ENCODE data around the gene ANKS1B. TPM values are rescaled to one million over a fixed set of nuclear protein-coding genes. Genes with fewer than 3 reads are reported as not detected.

The ANKS1B gene
- total RNA-seq, 4 donors from 2014 or later: 14.0 to 38.4 (median 28.6) TPM

DNA sequence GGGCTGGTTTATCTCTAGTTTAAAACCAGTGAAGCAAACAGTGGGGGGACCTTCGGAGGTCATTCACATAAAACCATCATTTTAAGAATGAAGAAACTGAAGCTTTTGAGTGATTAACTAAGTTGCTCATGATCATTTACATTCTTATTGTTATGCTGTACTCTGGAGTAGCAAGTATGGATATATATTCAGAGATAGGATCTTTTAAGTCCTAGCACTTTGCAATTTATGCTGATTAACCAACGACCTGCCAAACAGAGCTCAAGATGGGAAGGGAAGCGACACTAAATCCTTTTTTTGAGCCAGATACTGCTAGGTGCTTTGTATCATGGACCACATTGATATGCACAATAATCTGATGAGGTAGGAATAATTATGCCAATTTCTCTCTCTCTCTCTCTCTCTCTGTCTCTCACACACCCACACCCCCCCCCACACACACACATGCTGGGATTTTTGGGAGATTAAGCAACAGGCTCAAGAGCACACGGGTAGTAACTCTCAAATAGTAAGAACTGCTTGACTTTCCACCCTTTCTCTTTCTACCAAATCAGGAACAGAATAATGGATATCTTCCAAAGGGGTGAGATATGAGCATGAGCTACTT lies 1036.3 kb downstream of the ANKS1B start:
- no peaks in the 10 kb centered on the region for H3K9me3 ChIP-seq
- no peak overlapping the region for H3K4me3 ChIP-seq
- H3K36me3 ChIP-seq: no peaks in the 10 kb centered on the region
- no peak overlapping the region for H3K27ac ChIP-seq
- no peak for DNase-seq (ENCODE audit: low spot score in 2 of 2)
- no peaks in the 10 kb centered on the region for H3K27me3 ChIP-seq
- no peaks in the 10 kb centered on the region for H3K4me1 ChIP-seq
- TF ChIP-seq EP300 (IDR thresholded peaks at IDR 0.05) (no peak), POLR2A (IDR thresholded peaks at IDR 0.05) (no peak)
- TF ChIP-seq, protein P1, sequence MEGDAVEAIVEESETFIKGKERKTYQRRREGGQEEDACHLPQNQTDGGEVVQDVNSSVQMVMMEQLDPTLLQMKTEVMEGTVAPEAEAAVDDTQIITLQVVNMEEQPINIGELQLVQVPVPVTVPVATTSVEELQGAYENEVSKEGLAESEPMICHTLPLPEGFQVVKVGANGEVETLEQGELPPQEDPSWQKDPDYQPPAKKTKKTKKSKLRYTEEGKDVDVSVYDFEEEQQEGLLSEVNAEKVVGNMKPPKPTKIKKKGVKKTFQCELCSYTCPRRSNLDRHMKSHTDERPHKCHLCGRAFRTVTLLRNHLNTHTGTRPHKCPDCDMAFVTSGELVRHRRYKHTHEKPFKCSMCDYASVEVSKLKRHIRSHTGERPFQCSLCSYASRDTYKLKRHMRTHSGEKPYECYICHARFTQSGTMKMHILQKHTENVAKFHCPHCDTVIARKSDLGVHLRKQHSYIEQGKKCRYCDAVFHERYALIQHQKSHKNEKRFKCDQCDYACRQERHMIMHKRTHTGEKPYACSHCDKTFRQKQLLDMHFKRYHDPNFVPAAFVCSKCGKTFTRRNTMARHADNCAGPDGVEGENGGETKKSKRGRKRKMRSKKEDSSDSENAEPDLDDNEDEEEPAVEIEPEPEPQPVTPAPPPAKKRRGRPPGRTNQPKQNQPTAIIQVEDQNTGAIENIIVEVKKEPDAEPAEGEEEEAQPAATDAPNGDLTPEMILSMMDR (IDR thresholded peaks at IDR 0.05): no peak
- WGBS, 2 donors: 55 to 56% methylated on average over 4 of the region's 4 CpGs

DNA sequence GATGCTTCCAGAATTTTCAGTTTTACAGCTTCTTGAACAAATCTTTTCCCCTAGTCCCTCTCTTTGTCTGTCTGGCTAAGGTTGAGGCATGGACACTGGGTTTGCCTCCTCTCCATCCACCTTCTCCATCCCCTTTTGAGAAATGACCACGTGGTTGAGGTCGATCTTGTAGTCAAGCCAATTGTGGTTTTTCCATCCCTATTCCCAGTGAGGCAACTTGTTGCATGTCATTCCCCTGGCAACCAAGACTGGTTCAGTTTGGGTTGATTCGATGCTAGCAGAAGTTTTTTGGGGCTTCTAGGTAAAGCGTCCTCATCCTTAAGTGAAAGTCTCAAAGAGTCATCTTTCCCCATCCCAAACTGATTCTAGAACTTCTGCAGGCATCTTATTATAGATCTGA lies 1038.9 kb downstream of the ANKS1B start:
- H3K27me3 ChIP-seq: no peaks in the 10 kb centered on the region
- no peak for DNase-seq (ENCODE audit: low spot score in 2 of 2)
- no peaks in the 10 kb centered on the region for H3K4me1 ChIP-seq
- H3K4me3 ChIP-seq: no peak overlapping the region
- 72 to 92% methylated on average over 4 of the region's 4 CpGs for WGBS, 2 donors
- H3K27ac ChIP-seq: no peak overlapping the region
- no peaks in the 10 kb centered on the region for H3K9me3 ChIP-seq
- TF ChIP-seq EP300 (IDR thresholded peaks at IDR 0.05): no peak
- TF ChIP-seq POLR2A (IDR thresholded peaks at IDR 0.05): no peak
- TF ChIP-seq, protein P1 (IDR thresholded peaks at IDR 0.05): no peak
- no peaks in the 10 kb centered on the region for H3K36me3 ChIP-seq

DNA sequence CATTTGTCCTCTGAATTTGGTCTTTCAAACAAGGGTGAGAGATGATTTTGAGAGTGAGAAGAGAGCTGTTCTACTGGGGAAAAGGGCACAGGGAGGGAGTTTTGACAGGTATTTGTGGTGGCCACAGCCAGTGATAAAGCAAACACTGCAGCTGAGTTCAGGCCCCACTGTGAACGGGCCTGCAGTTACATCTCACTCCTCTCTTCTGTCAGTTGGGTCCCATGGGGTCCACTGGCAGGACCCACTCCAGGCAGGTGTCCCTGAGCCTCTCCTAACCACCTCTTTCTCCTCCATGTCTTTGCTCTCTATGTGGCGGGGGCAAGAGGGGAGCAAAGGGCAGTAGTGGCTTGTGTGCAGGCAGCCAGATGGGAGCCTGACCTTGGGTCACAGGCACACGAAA lies 1044.8 kb downstream of the ANKS1B start:
- H3K36me3 ChIP-seq: no peaks in the 10 kb centered on the region
- H3K27ac ChIP-seq: no peak overlapping the region
- no peaks in the 10 kb centered on the region for H3K27me3 ChIP-seq
- 56 to 62% methylated on average over 3 of the region's 3 CpGs for WGBS, 2 donors
- TF ChIP-seq EP300 (IDR thresholded peaks at IDR 0.05): no peak
- no peak for TF ChIP-seq POLR2A (IDR thresholded peaks at IDR 0.05)
- TF ChIP-seq, protein P1 (IDR thresholded peaks at IDR 0.05): no peak
- DNase-seq (ENCODE audit: low spot score in 2 of 2): no peak
- H3K4me1 ChIP-seq: no peaks in the 10 kb centered on the region
- peaks cover 0 to 9% (median 0%) of the 10 kb centered on the region in 4 donors for H3K9me3 ChIP-seq
- no peak overlapping the region for H3K4me3 ChIP-seq

DNA sequence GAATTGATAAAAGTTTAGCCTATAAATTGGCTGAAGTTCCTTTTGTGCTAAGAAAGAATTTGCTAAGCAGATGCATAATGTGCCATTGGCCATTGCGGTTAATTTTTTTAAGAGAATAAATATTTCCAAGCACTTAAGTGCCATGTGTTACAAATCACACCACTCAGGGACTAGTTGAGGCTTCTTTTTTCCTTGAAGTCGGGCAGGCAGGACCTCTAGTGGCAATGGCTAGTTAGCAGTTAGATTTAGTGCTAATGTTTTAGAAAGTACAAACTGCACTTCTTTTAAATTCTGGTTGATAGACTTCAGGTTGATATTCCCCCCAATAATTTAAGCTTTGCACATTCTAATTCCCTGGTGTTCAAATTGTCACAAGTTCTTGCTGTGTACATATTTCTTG lies 1045.4 kb downstream of the ANKS1B start:
- Histone ChIP-seq H3K4me3 (no peak overlapping the region), H3K36me3 (no peaks in the 10 kb centered on the region), H3K27ac (no peak overlapping the region), H3K9me3 (peaks cover 0 to 9% (median 0%) of the 10 kb centered on the region in 4 donors), H3K27me3 (no peaks in the 10 kb centered on the region), H3K4me1 (no peaks in the 10 kb centered on the region)
- DNase-seq (ENCODE audit: low spot score in 2 of 2): no peak
- TF ChIP-seq POLR2A (IDR thresholded peaks at IDR 0.05) (no peak), EP300 (IDR thresholded peaks at IDR 0.05) (no peak)
- TF ChIP-seq, protein P1 (IDR thresholded peaks at IDR 0.05): peak in 2 of 5 experiments; percentile 9 to 33
- WGBS, 2 donors: 27 to 31% methylated on average over 2 of the region's 2 CpGs

DNA sequence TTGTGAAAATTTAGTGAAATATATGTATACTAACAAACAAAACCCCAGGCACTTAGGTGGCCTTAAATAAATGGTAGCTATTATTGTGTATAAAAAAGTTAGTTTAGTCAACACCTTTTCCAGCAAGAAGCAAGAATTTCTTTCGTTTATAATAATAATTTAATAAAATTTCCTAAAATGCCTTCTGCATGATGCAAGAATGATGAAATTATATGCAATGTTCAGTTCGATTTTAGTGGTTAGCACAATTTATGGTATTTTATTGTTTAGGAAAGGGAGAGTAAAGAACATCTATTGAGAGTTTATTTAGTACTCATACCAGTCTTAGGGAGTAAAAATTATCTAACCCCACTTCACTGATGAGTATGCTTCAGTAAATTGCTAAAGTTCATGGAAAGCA lies 1048.9 kb downstream of the ANKS1B start:
- no peaks in the 10 kb centered on the region for H3K4me1 ChIP-seq
- no peak overlapping the region for H3K4me3 ChIP-seq
- WGBS, 2 donors: 74 to 79% methylated on average over 2 of the region's 2 CpGs
- no peak overlapping the region for H3K27ac ChIP-seq
- no peak for DNase-seq (ENCODE audit: low spot score in 2 of 2)
- peaks cover 0 to 9% (median 0%) of the 10 kb centered on the region in 4 donors for H3K9me3 ChIP-seq
- H3K36me3 ChIP-seq: no peaks in the 10 kb centered on the region
- no peaks in the 10 kb centered on the region for H3K27me3 ChIP-seq
- TF ChIP-seq EP300 (IDR thresholded peaks at IDR 0.05) (no peak), POLR2A (IDR thresholded peaks at IDR 0.05) (no peak)
- TF ChIP-seq, protein P1 (IDR thresholded peaks at IDR 0.05): no peak
